OCI-LY7 (cell line): ENCODE measurements around the gene DPEP1.

Experiments
- CTCF ChIP-seq: fragments of 200-600 bp; sonication (generic); conservative IDR thresholded peaks from 2 replicates; pipeline ENCODE4 v1.5.1; 2014; ENCODE audit warnings: mild to moderate bottlenecking, antibody characterized with exemption, low read length, moderate library complexity, mixed read lengths
- EZH2phosphoT487 ChIP-seq: fragments of 200-600 bp; sonication (generic); IDR thresholded peaks from 2 replicates; pipeline ENCODE4 v1.6.1; 2018; ENCODE audit warnings: low read depth, borderline replicate concordance, mild to moderate bottlenecking, mixed run types, antibody characterized with exemption, low read length, moderate library complexity, mixed read lengths

DNA sequence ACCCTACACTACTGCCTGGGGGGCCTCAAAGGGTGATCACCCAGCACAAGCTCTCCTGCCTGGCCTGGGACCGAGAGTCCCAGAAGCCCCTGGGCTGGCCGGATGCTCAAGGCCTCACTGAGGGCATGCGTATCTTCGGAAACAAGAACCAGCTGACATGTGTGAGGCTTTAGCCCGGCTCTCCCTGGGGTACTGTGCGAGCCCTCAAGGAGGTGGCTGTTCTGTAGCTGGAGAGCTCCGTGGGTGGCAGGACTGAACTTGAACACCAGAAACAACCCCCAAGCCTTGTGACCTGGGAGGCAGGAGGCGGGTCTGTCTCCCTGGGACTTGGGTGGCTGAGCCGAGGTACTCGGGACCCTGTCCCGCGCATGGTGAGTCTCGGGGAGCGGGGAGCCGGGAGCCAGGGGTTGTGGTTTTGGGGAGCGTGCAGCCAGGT is 7.0 kb downstream of the DPEP1 start:
- TF ChIP-seq CTCF, result no peak
- TF ChIP-seq EZH2phosphoT487, result no peak
